Upper lobe of left lung (tissue), 4 donors: ENCODE measurements around the gene SGCD.
"Not testable (repeated sequence)": the region's sequence is repeated elsewhere in the genome, so short reads cannot be mapped to it uniquely, and the experiment has no call there.

ENCODE experiments used
- EP300 ChIP-seq, 4 donors: sonication (generic); formaldehyde crosslinking; IDR thresholded peaks; one replicate each; pipeline ENCODE4 v1.5.1; 2017; ENCODE audit warnings: antibody characterized with exemption in 4 of 4, control low read depth in 2 of 4
- POLR2AphosphoS5 ChIP-seq, 2 donors: sonication (generic); formaldehyde crosslinking; IDR thresholded peaks; one replicate each; pipeline ENCODE4 v1.5.1; 2017; ENCODE audit warnings: antibody characterized with exemption in 2 of 2
- TF ChIP-seq, protein P1 (sequence below), 6 experiments: fragments of 450-650 bp in 4 of 6; fragments of 200-600 bp in 2 of 6; sonication (generic) in 2 of 6; IDR thresholded peaks; one replicate each; pipeline ENCODE4 v1.5.1; 2016 to 2019; ENCODE audit warnings: antibody characterized with exemption in 6 of 6

DNA sequence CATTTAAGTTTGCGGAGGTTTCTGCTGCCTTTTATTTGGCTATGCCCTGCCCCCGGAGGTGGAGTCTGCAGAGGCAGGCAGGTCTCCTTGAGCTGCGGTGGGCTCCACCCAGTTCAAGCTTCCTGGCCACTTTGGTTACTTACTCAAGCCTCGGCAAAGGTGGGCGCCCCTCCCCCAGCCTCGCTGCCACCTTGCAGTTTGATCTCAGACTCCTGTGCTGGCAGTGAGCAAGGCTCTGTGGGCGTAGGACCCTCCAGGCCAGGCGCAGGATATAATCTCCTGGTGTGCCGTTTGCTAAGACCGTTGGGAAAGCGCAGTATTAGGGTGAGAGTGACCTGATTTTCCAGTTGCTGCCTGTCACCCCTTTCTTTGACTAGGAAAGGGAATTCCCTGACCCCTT lies 283.6 kb downstream of the SGCD start:
- TF ChIP-seq, protein P1, sequence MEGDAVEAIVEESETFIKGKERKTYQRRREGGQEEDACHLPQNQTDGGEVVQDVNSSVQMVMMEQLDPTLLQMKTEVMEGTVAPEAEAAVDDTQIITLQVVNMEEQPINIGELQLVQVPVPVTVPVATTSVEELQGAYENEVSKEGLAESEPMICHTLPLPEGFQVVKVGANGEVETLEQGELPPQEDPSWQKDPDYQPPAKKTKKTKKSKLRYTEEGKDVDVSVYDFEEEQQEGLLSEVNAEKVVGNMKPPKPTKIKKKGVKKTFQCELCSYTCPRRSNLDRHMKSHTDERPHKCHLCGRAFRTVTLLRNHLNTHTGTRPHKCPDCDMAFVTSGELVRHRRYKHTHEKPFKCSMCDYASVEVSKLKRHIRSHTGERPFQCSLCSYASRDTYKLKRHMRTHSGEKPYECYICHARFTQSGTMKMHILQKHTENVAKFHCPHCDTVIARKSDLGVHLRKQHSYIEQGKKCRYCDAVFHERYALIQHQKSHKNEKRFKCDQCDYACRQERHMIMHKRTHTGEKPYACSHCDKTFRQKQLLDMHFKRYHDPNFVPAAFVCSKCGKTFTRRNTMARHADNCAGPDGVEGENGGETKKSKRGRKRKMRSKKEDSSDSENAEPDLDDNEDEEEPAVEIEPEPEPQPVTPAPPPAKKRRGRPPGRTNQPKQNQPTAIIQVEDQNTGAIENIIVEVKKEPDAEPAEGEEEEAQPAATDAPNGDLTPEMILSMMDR (IDR thresholded peaks at IDR 0.05): not testable (repeated sequence)
- not testable (repeated sequence) for TF ChIP-seq POLR2AphosphoS5, EP300 (IDR thresholded peaks at IDR 0.05)
